ENCODE measurements around the gene C17orf58.
A peak's percentile ranks its signal among the peaks of the same experiment; 100 is the strongest.
"Not testable (repeated sequence)": the region's sequence is repeated elsewhere in the genome, so short reads cannot be mapped to it uniquely, and the experiment has no call there.

C17orf58 gene

DNA sequence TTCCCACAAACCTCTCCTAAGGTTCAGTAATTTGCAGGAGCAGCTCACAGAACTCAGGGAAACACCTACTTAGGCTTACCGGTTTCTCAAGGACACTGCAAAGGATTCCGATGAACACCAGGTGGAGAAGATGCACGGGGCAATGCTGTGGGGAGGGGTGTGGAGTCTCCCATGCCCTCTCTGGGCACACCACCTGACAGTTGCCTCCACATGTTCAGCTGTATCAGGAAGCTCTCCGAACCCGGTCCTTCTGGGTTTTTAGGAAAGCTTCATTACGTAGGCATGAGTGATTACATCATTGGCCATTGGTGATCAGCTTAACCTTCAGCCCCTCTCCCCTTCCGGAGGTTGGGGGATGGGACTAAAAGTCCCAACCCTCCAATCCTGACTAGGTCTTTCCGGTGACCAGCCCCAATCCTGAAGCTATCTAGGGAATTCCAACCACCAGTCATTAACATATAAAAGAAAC, 21.6 kb downstream of the C17orf58 start:
- no peaks in the 10 kb centered on the region for H3K9me3 ChIP-seq
- H3K36me3 ChIP-seq, result peaks cover 82% of the 10 kb centered on the region
- TF ChIP-seq, protein P1, sequence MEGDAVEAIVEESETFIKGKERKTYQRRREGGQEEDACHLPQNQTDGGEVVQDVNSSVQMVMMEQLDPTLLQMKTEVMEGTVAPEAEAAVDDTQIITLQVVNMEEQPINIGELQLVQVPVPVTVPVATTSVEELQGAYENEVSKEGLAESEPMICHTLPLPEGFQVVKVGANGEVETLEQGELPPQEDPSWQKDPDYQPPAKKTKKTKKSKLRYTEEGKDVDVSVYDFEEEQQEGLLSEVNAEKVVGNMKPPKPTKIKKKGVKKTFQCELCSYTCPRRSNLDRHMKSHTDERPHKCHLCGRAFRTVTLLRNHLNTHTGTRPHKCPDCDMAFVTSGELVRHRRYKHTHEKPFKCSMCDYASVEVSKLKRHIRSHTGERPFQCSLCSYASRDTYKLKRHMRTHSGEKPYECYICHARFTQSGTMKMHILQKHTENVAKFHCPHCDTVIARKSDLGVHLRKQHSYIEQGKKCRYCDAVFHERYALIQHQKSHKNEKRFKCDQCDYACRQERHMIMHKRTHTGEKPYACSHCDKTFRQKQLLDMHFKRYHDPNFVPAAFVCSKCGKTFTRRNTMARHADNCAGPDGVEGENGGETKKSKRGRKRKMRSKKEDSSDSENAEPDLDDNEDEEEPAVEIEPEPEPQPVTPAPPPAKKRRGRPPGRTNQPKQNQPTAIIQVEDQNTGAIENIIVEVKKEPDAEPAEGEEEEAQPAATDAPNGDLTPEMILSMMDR (IDR thresholded peaks at IDR 0.05), result no peak
- H3K27me3 ChIP-seq, result no peaks in the 10 kb centered on the region
- no peak overlapping the region for H3K27ac ChIP-seq
- no peaks in the 10 kb centered on the region for H3K4me1 ChIP-seq (ENCODE audit: control insufficient read depth in 1 of 2, insufficient read depth in 1 of 2, low read depth in 1 of 2, low read length in 1 of 2)
- H3K4me3 ChIP-seq (ENCODE audit: low read depth in 1 of 2, low read length in 1 of 2), result no peak overlapping the region

DNA sequence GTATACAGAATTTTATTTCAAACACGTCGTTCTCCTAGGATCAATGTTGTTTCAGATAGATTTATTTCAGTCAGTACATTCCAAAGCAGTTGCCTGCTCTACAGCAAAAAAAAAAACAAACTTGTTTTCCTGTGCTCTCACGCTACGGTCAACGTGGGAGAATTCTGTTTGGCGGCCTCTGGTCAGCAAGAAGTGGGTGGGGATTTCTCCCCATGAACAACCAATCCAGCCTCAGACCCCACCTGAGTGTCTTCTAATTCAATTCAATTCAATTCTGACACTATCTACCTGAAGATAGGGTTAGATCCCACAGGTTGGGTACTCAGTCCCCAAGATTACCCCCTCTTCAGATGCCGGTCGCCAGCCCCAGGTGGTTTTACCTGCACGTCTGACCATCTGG, 22.1 kb downstream of the C17orf58 start:
- TF ChIP-seq, protein P1 (IDR thresholded peaks at IDR 0.05), result no peak
- Histone ChIP-seq H3K36me3 (peaks cover 79% of the 10 kb centered on the region), H3K27ac (no peak overlapping the region), H3K4me3 (ENCODE audit: low read depth in 1 of 2, low read length in 1 of 2) (no peak overlapping the region), H3K4me1 (ENCODE audit: control insufficient read depth in 1 of 2, insufficient read depth in 1 of 2, low read depth in 1 of 2, low read length in 1 of 2) (no peaks in the 10 kb centered on the region), H3K27me3 (no peaks in the 10 kb centered on the region), H3K9me3 (no peaks in the 10 kb centered on the region)

DNA sequence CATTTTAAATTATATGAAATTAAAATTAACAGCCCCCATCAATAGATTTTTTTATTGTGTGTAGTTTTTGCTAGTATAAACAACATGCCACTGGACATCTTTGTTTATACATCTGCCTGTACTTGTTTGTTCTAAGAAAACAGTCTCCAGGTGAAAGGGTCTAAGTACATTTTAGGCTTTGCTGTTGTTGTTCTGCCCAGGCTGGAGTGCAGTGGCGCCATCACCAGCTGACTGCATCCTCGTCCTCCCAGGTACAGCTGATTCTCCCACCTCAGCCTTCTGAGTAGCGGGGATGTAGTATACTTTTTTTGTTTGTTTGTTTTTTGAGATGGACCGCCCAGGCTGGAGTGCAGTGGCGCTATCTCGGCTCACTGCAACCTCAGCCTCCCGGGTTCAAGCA, 25.5 kb downstream of the C17orf58 start:
- no peak overlapping the region for H3K4me3 ChIP-seq (ENCODE audit: low read depth in 1 of 2, low read length in 1 of 2)

DNA sequence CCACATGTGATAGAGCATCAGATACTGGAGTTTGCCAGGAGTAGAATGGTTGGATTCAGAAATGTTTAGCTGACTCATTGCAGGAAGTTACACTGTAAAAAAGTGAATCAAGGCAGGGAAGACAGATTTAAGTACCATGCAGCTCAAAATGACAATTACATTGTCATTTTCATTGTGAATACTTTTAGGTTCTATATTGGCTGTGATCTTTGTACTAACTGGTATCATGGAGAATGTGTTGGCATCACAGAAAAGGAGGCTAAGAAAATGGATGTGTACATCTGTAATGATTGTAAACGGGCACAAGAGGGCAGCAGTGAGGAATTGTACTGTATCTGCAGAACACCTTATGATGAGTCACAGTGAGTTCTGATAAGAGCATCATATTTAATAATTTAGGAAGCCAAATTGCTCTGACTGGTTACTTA, 33.1 kb downstream of the C17orf58 start:
- H3K9me3 ChIP-seq; H3K4me1 ChIP-seq (ENCODE audit: control insufficient read depth in 1 of 2, insufficient read depth in 1 of 2, low read depth in 1 of 2, low read length in 1 of 2); H3K4me3 ChIP-seq (ENCODE audit: low read depth in 1 of 2, low read length in 1 of 2); H3K27ac ChIP-seq; H3K27me3 ChIP-seq: not testable (repeated sequence)
- peaks cover 73% of the 10 kb centered on the region for H3K36me3 ChIP-seq
- TF ChIP-seq, protein P1 (IDR thresholded peaks at IDR 0.05), result peak; percentile 73

More for the DNA sequence above, 25.5 kb downstream of the C17orf58 start:
- Histone ChIP-seq H3K36me3 (peaks cover 79% of the 10 kb centered on the region), H3K9me3 (no peaks in the 10 kb centered on the region), H3K27ac (no peak overlapping the region), H3K27me3 (no peaks in the 10 kb centered on the region), H3K4me1 (ENCODE audit: control insufficient read depth in 1 of 2, insufficient read depth in 1 of 2, low read depth in 1 of 2, low read length in 1 of 2) (no peaks in the 10 kb centered on the region)
- TF ChIP-seq, protein P1 (IDR thresholded peaks at IDR 0.05), result no peak

DNA sequence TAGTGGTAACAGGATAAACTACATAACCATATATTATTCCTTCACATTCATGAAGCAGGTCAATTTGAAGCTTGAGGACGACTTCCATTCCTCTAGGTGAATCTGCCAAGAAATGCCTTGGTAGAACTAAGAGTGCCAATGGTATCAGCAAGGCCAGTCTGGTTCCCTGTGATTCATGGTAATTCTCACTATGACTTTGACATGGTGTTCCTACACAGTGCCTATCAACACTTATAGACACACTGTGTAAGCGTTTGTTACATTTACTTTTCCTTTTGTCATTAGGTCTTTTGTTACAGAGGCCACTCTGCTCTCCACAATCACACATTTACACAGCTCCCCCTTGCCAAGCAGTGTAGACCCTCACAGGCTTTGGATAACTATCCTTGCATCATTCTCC, 34.1 kb downstream of the C17orf58 start:
- H3K27ac ChIP-seq, H3K9me3 ChIP-seq: not testable (repeated sequence)
- H3K36me3 ChIP-seq, result peaks cover 76% of the 10 kb centered on the region

DNA sequence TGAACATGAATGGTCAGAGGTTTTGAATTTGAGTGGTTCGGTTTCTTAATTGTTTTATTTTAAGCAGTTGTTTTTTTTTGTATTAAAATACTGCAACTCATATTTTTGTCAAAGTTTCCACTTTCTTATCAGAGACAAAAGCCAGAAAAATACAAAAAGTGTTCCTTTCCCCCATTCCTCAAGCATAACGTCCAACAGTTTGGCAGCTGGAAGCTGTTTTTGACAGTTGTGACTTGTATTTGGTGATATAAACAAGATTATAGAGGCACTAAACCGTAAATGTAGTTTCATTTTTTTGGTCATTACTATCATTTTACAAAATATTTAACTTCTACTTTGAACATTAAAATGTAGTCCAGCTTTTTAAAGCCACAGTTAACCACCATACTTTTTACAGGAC, 36.0 kb downstream of the C17orf58 start:
- not testable (repeated sequence) for H3K27ac ChIP-seq; H3K27me3 ChIP-seq; H3K4me3 ChIP-seq (ENCODE audit: low read depth in 1 of 2, low read length in 1 of 2); H3K4me1 ChIP-seq (ENCODE audit: control insufficient read depth in 1 of 2, insufficient read depth in 1 of 2, low read depth in 1 of 2, low read length in 1 of 2); H3K9me3 ChIP-seq
- peaks cover 70% of the 10 kb centered on the region for H3K36me3 ChIP-seq

More for the DNA sequence above, 34.1 kb downstream of the C17orf58 start:
- H3K27me3 ChIP-seq; H3K4me1 ChIP-seq (ENCODE audit: control insufficient read depth in 1 of 2, insufficient read depth in 1 of 2, low read depth in 1 of 2, low read length in 1 of 2); H3K4me3 ChIP-seq (ENCODE audit: low read depth in 1 of 2, low read length in 1 of 2): not testable (repeated sequence)

DNA sequence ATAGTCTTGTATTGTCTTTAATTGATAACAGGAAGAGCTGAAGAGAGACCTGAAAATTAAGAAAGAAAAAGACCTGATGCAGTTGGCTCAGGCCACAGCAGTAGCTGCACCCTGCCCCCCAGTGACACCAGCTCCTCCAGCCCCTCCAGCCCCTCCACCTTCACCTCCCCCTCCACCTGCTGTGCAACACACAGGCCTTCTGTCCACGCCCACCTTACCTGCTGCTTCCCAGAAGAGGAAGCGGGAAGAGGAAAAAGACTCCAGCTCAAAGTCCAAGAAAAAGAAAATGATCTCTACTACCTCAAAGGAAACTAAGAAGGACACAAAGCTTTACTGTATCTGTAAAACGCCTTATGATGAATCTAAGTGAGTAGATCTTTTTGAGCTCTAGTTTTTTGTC, 36.8 kb downstream of the C17orf58 start:
- Histone ChIP-seq H3K36me3 (peaks cover 69% of the 10 kb centered on the region), H3K4me3 (ENCODE audit: low read depth in 1 of 2, low read length in 1 of 2) (no peak overlapping the region), H3K4me1 (ENCODE audit: control insufficient read depth in 1 of 2, insufficient read depth in 1 of 2, low read depth in 1 of 2, low read length in 1 of 2) (no peaks in the 10 kb centered on the region), H3K27ac (no peak overlapping the region), H3K27me3 (no peaks in the 10 kb centered on the region), H3K9me3 (no peaks in the 10 kb centered on the region)
- TF ChIP-seq, protein P1 (IDR thresholded peaks at IDR 0.05), result no peak

Measured in neutrophil (primary cell).